Effector memory CD8-positive, alpha-beta T cell (primary cell): ENCODE measurements around the gene RNU4-1.

Source experiments
- ATAC-seq: fragments of 150-1000 bp; cut with Tn5 transposase; replicated peaks from 2 replicates; pipeline ENCODE4 v1.10.0; 2021; ENCODE audit warnings: mild to moderate bottlenecking, moderate library complexity
- DNase-seq, 3 experiments: peaks; one replicate each; pipeline ENCODE4 v3.0.0; 2021
- H3K27ac Mint-ChIP-seq, 2 donors: one replicate each; pipeline ENCODE4 v1.8.0; 2022; ENCODE audit warnings: mild to moderate bottlenecking in 2 of 2, mixed read lengths in 2 of 2, moderate library complexity in 2 of 2
- H3K27me3 Mint-ChIP-seq, 2 donors: one replicate each; pipeline ENCODE4 v1.8.0; 2022; ENCODE audit warnings: mixed read lengths in 2 of 2
- H3K36me3 Mint-ChIP-seq: one replicate; pipeline ENCODE4 v1.8.0; 2022; ENCODE audit warnings: mild to moderate bottlenecking, moderate library complexity, mixed read lengths; ENCODE audit not compliant: insufficient read depth
- H3K4me1 Mint-ChIP-seq, 2 donors: one replicate each; pipeline ENCODE4 v1.8.0; 2022; ENCODE audit warnings: low read depth in 2 of 2, mixed read lengths in 2 of 2
- H3K4me3 Mint-ChIP-seq, 2 donors: one replicate each; pipeline ENCODE4 v1.8.0; 2022; ENCODE audit warnings: mild to moderate bottlenecking in 2 of 2, mixed read lengths in 2 of 2, moderate library complexity in 2 of 2
- H3K9me3 Mint-ChIP-seq, 2 donors: one replicate each; pipeline ENCODE4 v1.8.0; 2022; ENCODE audit warnings: mixed read lengths in 2 of 2

The RNU4-1 gene

GRCh38 chr12:120321382-120322202 lies 28.6 kb upstream of the RNU4-1 start:
- no peak overlapping the region for H3K27ac Mint-ChIP-seq
- H3K4me3 Mint-ChIP-seq = no peak overlapping the region
- DNase-seq (no peak), ATAC-seq (no peak)
- peaks cover 16% of the 10 kb centered on the region for H3K36me3 Mint-ChIP-seq
- no peaks in the 10 kb centered on the region for H3K27me3 Mint-ChIP-seq
- H3K4me1 Mint-ChIP-seq = peaks cover 19 to 20% of the 10 kb centered on the region in 2 donors
- no peaks in the 10 kb centered on the region for H3K9me3 Mint-ChIP-seq

GRCh38 chr12:120317224-120318105 lies 24.4 kb upstream of the RNU4-1 start:
- ATAC-seq = peak; percentile 98
- peaks cover 14% of the 10 kb centered on the region for H3K36me3 Mint-ChIP-seq
- peak overlapping the region; percentile 95 to 99 for H3K27ac Mint-ChIP-seq

GRCh38 chr12:120316798-120317223 lies 23.8 kb upstream of the RNU4-1 start:
- peaks cover 14% of the 10 kb centered on the region for H3K36me3 Mint-ChIP-seq
- ATAC-seq = no peak
- no peak for DNase-seq
- no peaks in the 10 kb centered on the region for H3K27me3 Mint-ChIP-seq
- no peaks in the 10 kb centered on the region for H3K9me3 Mint-ChIP-seq
- peak overlapping the region; percentile 93 to 98 for H3K4me3 Mint-ChIP-seq
- peaks cover 12 to 16% of the 10 kb centered on the region in 2 donors for H3K4me1 Mint-ChIP-seq
- H3K27ac Mint-ChIP-seq = peak overlapping the region; percentile 95 to 99

More at GRCh38 chr12:120317224-120318105, 24.4 kb upstream of the RNU4-1 start:
- Mint-ChIP-seq H3K9me3 (no peaks in the 10 kb centered on the region), H3K27me3 (no peaks in the 10 kb centered on the region), H3K4me1 (peaks cover 12 to 16% of the 10 kb centered on the region in 2 donors), H3K4me3 (peak overlapping the region; percentile 93 to 98)
- peak; percentile 100 for DNase-seq

- DNase-seq (no peak), ATAC-seq (no peak)
- H3K4me1 Mint-ChIP-seq = peaks cover 12 to 16% of the 10 kb centered on the region in 2 donors
- H3K9me3 Mint-ChIP-seq = no peaks in the 10 kb centered on the region
- no peak overlapping the region for H3K27ac Mint-ChIP-seq
- no peaks in the 10 kb centered on the region for H3K27me3 Mint-ChIP-seq
- peaks cover 14% of the 10 kb centered on the region for H3K36me3 Mint-ChIP-seq
- H3K4me3 Mint-ChIP-seq = no peak overlapping the region
Observed at GRCh38 chr12:120314220-120314619, 21.2 kb upstream of the RNU4-1 start.

GRCh38 chr12:120301962-120302815 lies 9.2 kb upstream of the RNU4-1 start, which contains the start of gene SIRT4:
TSS of gene SIRT4 (plus strand) at chr12:120302321. CDS start at chr12:120303562, 1,241 bp downstream.
- peak within 1 kb of the TSS; percentile 74 to 75 for H3K27ac Mint-ChIP-seq
- no peaks in the 10 kb centered on the region for H3K27me3 Mint-ChIP-seq
- no peaks in the 10 kb centered on the region for H3K9me3 Mint-ChIP-seq
- peak within 1 kb of the TSS; percentile 88 to 92 for H3K4me3 Mint-ChIP-seq
- peaks cover 5 to 8% of the 10 kb centered on the region in 2 donors for H3K4me1 Mint-ChIP-seq
- peaks cover 10% of the 10 kb centered on the region for H3K36me3 Mint-ChIP-seq
- DNase-seq (peak; percentile 82 to 89 (median 89)), ATAC-seq (peak; percentile 100)

- Mint-ChIP-seq H3K4me1 (peaks cover 0 to 5% of the 10 kb centered on the region in 2 donors), H3K36me3 (peaks cover 4% of the 10 kb centered on the region), H3K27me3 (no peaks in the 10 kb centered on the region), H3K4me3 (no peak overlapping the region), H3K9me3 (no peaks in the 10 kb centered on the region), H3K27ac (no peak overlapping the region)
- ATAC-seq (peak; percentile 13), DNase-seq (peak in 1 of 3 experiments; percentile 39)
Observed at GRCh38 chr12:120292411-120292660, 701 bp downstream of the RNU4-1 start.

- DNase-seq = peak in 2 of 3 experiments; percentile 15 to 28
Observed at GRCh38 chr12:120290609-120291305, 2.3 kb downstream of the RNU4-1 start.

GRCh38 chr12:120287491-120287890 lies 5.5 kb downstream of the RNU4-1 start:
- ATAC-seq = no peak
- no peak overlapping the region for H3K4me3 Mint-ChIP-seq
- H3K27me3 Mint-ChIP-seq = no peaks in the 10 kb centered on the region
- peaks cover 4% of the 10 kb centered on the region for H3K36me3 Mint-ChIP-seq
- H3K9me3 Mint-ChIP-seq = no peaks in the 10 kb centered on the region
- no peak for DNase-seq
- H3K4me1 Mint-ChIP-seq = peaks cover 0 to 5% of the 10 kb centered on the region in 2 donors
- no peak overlapping the region for H3K27ac Mint-ChIP-seq

More at GRCh38 chr12:120290609-120291305, 2.3 kb downstream of the RNU4-1 start:
- H3K4me1 Mint-ChIP-seq = peaks cover 0 to 5% of the 10 kb centered on the region in 2 donors
- H3K9me3 Mint-ChIP-seq = no peaks in the 10 kb centered on the region
- no peak overlapping the region for H3K27ac Mint-ChIP-seq
- peaks cover 4% of the 10 kb centered on the region for H3K36me3 Mint-ChIP-seq
- ATAC-seq = no peak
- no peak overlapping the region for H3K4me3 Mint-ChIP-seq
- no peaks in the 10 kb centered on the region for H3K27me3 Mint-ChIP-seq

GRCh38 chr12:120286768-120287490 lies 6.1 kb downstream of the RNU4-1 start:
- ATAC-seq (no peak), DNase-seq (no peak)
- Mint-ChIP-seq H3K4me3 (no peak overlapping the region), H3K9me3 (no peaks in the 10 kb centered on the region), H3K27ac (no peak overlapping the region), H3K36me3 (peaks cover 4% of the 10 kb centered on the region), H3K4me1 (peaks cover 0 to 5% of the 10 kb centered on the region in 2 donors), H3K27me3 (no peaks in the 10 kb centered on the region)

GRCh38 chr12:120284381-120284780 lies 8.7 kb downstream of the RNU4-1 start:
- Mint-ChIP-seq H3K27me3 (no peaks in the 10 kb centered on the region), H3K27ac (no peak overlapping the region), H3K9me3 (no peaks in the 10 kb centered on the region), H3K36me3 (peaks cover 3% of the 10 kb centered on the region), H3K4me3 (no peak overlapping the region), H3K4me1 (no peaks in the 10 kb centered on the region)
- ATAC-seq = no peak
- no peak for DNase-seq

GRCh38 chr12:120283318-120283717 lies 9.7 kb downstream of the RNU4-1 start:
- Mint-ChIP-seq H3K4me3 (no peak overlapping the region), H3K4me1 (no peaks in the 10 kb centered on the region), H3K27ac (no peak overlapping the region), H3K27me3 (no peaks in the 10 kb centered on the region), H3K9me3 (no peaks in the 10 kb centered on the region), H3K36me3 (no peaks in the 10 kb centered on the region)
- no peak for ATAC-seq
- DNase-seq = no peak
